DND-41 (cell line): ENCODE measurements around the gene CDYL.

ENCODE experiments used
- ATAC-seq: fragments of 200-7000 bp; cut with Tn5 transposase; 3 replicates; pipeline ENCODE4 v1.9.1; 2021; ENCODE audit warnings: low read depth; ENCODE audit not compliant: insufficient read depth
- DNase-seq: peaks from one replicate; pipeline ENCODE4 v3.0.0-alpha.2; 2020
- H2AFZ ChIP-seq: 2 replicates; pipeline ENCODE4 v1.6.0; 2012; ENCODE audit warnings: low read depth, low read length
- H3K27ac ChIP-seq: 2 replicates; pipeline ENCODE4 v1.5.1; 2012; ENCODE audit warnings: low read length, inconsistent platforms
- H3K27me3 ChIP-seq: fragments of 200-600 bp; sonication (generic); 2 replicates; pipeline ENCODE4 v1.6.0; 2012; ENCODE audit warnings: low read length, mild to moderate bottlenecking, inconsistent platforms; ENCODE audit not compliant: insufficient read depth, poor library complexity
- H3K36me3 ChIP-seq: 2 replicates; pipeline ENCODE4 v1.5.1; 2012; ENCODE audit warnings: low read length, inconsistent platforms; ENCODE audit not compliant: insufficient read depth
- H3K4me1 ChIP-seq: 2 replicates; pipeline ENCODE4 v1.5.1; 2012; ENCODE audit warnings: mild to moderate bottlenecking, low read length; ENCODE audit not compliant: insufficient read depth
- H3K4me2 ChIP-seq: 2 replicates; pipeline ENCODE4 v1.6.0; 2012; ENCODE audit warnings: mild to moderate bottlenecking, moderate library complexity, low read length, inconsistent platforms; ENCODE audit not compliant: insufficient read depth
- H3K4me3 ChIP-seq, 2 experiments: fragments of 200-600 bp in 1 of 2; shearing (Covaris generic) in 1 of 2; 2 replicates each; pipeline ENCODE4 v1.5.1; 2012 to 2016; ENCODE audit warnings: inconsistent platforms in 2 of 2, low read length in 2 of 2, mild to moderate bottlenecking in 2 of 2, low read depth in 1 of 2, moderate library complexity in 1 of 2
- H3K79me2 ChIP-seq: 2 replicates; pipeline ENCODE4 v1.6.0; 2012; ENCODE audit warnings: low read length, inconsistent platforms; ENCODE audit not compliant: insufficient read depth
- H3K9ac ChIP-seq: 2 replicates; pipeline ENCODE4 v1.6.0; 2012; ENCODE audit warnings: low read depth, mild to moderate bottlenecking, inconsistent platforms, low read length, moderate library complexity
- H3K9me3 ChIP-seq: 2 replicates; pipeline ENCODE4 v1.5.1; 2012; ENCODE audit warnings: low read length, moderate library complexity, mild to moderate bottlenecking, inconsistent platforms; ENCODE audit not compliant: insufficient read depth, severe bottlenecking
- H4K20me1 ChIP-seq: 2 replicates; pipeline ENCODE4 v1.6.0; 2012; ENCODE audit warnings: low read length; ENCODE audit not compliant: insufficient read depth
- CTCF ChIP-seq: IDR thresholded peaks from 2 replicates; pipeline ENCODE4 v1.5.1; 2012; ENCODE audit warnings: borderline replicate concordance, low read length, moderate library complexity, mild to moderate bottlenecking; ENCODE audit not compliant: poor library complexity, severe bottlenecking; ENCODE audit errors: extremely low read depth
- EZH2 ChIP-seq: IDR thresholded peaks from 3 replicates; pipeline ENCODE4 v1.6.1; 2012; ENCODE audit warnings: borderline replicate concordance, low read depth, mild to moderate bottlenecking, moderate library complexity, low read length, inconsistent platforms; ENCODE audit not compliant: severe bottlenecking

Gene CDYL

GRCh38 chr6:4844108-4844507, 67.9 kb downstream of the CDYL start:
- TF ChIP-seq EZH2, result no peak
- peak; percentile 62 for TF ChIP-seq CTCF
- Histone ChIP-seq H3K27ac (no peak overlapping the region), H3K4me2 (no peak overlapping the region), H3K9me3 (peaks cover 4% of the 10 kb centered on the region), H3K27me3 (no peaks in the 10 kb centered on the region), H3K4me3 (no peak overlapping the region), H3K36me3 (no peaks in the 10 kb centered on the region), H3K79me2 (peaks cover 8% of the 10 kb centered on the region; the same call in 1 of the 2 replicates), H4K20me1 (0 out of 2 replicates have a peak, but pooled peaks cover 4% of the 10 kb centered on the region), H3K9ac (no peak overlapping the region), H3K4me1 (no peaks in the 10 kb centered on the region), H2AFZ (no peak overlapping the region)
- peak; percentile 20 for DNase-seq
- no peak for ATAC-seq

GRCh38 chr6:4846387-4846786, 70.2 kb downstream of the CDYL start:
- no peak for ATAC-seq

GRCh38 chr6:4848382-4849068, 72.3 kb downstream of the CDYL start:
- Histone ChIP-seq H2AFZ (no peak overlapping the region), H3K27me3 (no peaks in the 10 kb centered on the region), H3K4me2 (no peak overlapping the region), H4K20me1 (peaks cover 11% of the 10 kb centered on the region; the same call in 1 of the 2 replicates), H3K9ac (no peak overlapping the region), H3K36me3 (no peaks in the 10 kb centered on the region), H3K4me3 (no peak overlapping the region), H3K9me3 (no peaks in the 10 kb centered on the region), H3K4me1 (no peaks in the 10 kb centered on the region), H3K27ac (no peak overlapping the region), H3K79me2 (peaks cover 9% of the 10 kb centered on the region; the same call in 1 of the 2 replicates)
- no peak for DNase-seq
- ATAC-seq, result no peak
- TF ChIP-seq EZH2, result no peak
- peak; percentile 26 for TF ChIP-seq CTCF

More at GRCh38 chr6:4846387-4846786, 70.2 kb downstream of the CDYL start:
- H3K79me2 ChIP-seq, result peaks cover 8% of the 10 kb centered on the region; the same call in 1 of the 2 replicates
- 0 out of 2 replicates have a peak, but pooled peaks cover 4% of the 10 kb centered on the region for H4K20me1 ChIP-seq
- no peak overlapping the region for H3K4me3 ChIP-seq
- H3K9me3 ChIP-seq, result peaks cover 4% of the 10 kb centered on the region
- no peak overlapping the region for H3K9ac ChIP-seq
- no peaks in the 10 kb centered on the region for H3K36me3 ChIP-seq
- no peaks in the 10 kb centered on the region for H3K27me3 ChIP-seq
- no peak overlapping the region for H3K4me2 ChIP-seq
- no peak for TF ChIP-seq CTCF
- TF ChIP-seq EZH2, result no peak
- DNase-seq, result no peak
- no peaks in the 10 kb centered on the region for H3K4me1 ChIP-seq
- H3K27ac ChIP-seq, result no peak overlapping the region
- H2AFZ ChIP-seq, result no peak overlapping the region
